Measurements from ENCODE around the gene NRL. TPM values are rescaled to one million over a fixed set of nuclear protein-coding genes. Genes with fewer than 3 reads are reported as not detected.

The NRL gene
- total and polyA plus RNA-seq, 10 of the 15 experiments (the other 5 are each of a cell fraction or from before 2014, with no cell fraction given): 0.11 to 4.4 (median 2.2) TPM

GRCh38 chr14:24057271-24057670, 57.5 kb downstream of the NRL start:
- CTCF ChIA-PET: interaction anchor here (0.7 to 6.3 kb wide), 17 partner anchors 9 to 251 kb away, joined by 3 to 197 read pairs (median 5); partner anchors contain the start of genes DCAF11, IRF9, NRL and PCK2
- FAIRE-seq (no peak), DNase-seq (ENCODE audit: low read depth, low spot score) (no peak), ATAC-seq (no peak)
- Histone ChIP-seq H2AFZ (ENCODE audit: control insufficient read depth, low read depth, low read length) (no peak overlapping the region), H3K9ac (ENCODE audit: control insufficient read depth, insufficient read depth, low read length) (no peak overlapping the region), H3K4me2 (ENCODE audit: control insufficient read depth, insufficient read depth) (no peak overlapping the region), H3K27me3 (replicated peaks in 1 of 2; ENCODE audit: control insufficient read depth in 2 of 2, insufficient read depth in 2 of 2, low read length in 1 of 2) (peaks cover 0 to 3% of the 10 kb centered on the region in 2 experiments; a peak in 1 of 4 replicates), H3K36me3 (ENCODE audit: control insufficient read depth in 2 of 2, insufficient read depth in 2 of 2, low read length in 1 of 2) (no peaks in the 10 kb centered on the region), H3K27ac (ENCODE audit: control insufficient read depth, insufficient read depth) (no peak overlapping the region), H3K79me2 (ENCODE audit: control insufficient read depth, insufficient read depth, low read length) (no peaks in the 10 kb centered on the region), H3K4me3 (no peak overlapping the region), H4K20me1 (ENCODE audit: control insufficient read depth, insufficient read depth) (no peaks in the 10 kb centered on the region), H3K9me3 (replicated peaks; ENCODE audit: control insufficient read depth, insufficient read depth, low read length) (no peaks in the 10 kb centered on the region), H3K4me1 (ENCODE audit: control insufficient read depth, insufficient read depth, low read length) (peaks cover 6% of the 10 kb centered on the region)
- in situ Hi-C loops (cut with MboI): loop anchor here (5.0 kb wide), 1 partner anchor 35 kb away; the partner anchor contains the start of gene PCK2
- intact Hi-C loops (cut with micrococcal nuclease; ENCODE audit: unreplicated experiment): no loop called here
- 9% methylated on average over 2 of the region's 2 CpGs for WGBS (ENCODE audit: insufficient coverage, insufficient replicate concordance, low lambda C conversion rate, missing lambda C conversion rate)
- BruUV-seq (replicated peaks): no TSS peak
- SMC1A ChIA-PET (ENCODE audit: uncharacterized antibody, unreplicated experiment): interaction anchor here (1.2 to 4.3 kb wide), 12 partner anchors 18 to 424 kb away, joined by 3 to 122 read pairs (median 6); partner anchors contain the start of genes DCAF11, IRF9, NRL and PCK2
- POLR2A ChIA-PET: interaction anchor here (0.9 to 2.6 kb wide), 2 partner anchors 33 to 37 kb away, joined by 3 to 18 read pairs; partner anchors contain the start of gene PCK2
- RAD21 ChIA-PET (ENCODE audit: unreplicated experiment): interaction anchor here (0.9 to 7.2 kb wide), 12 partner anchors 14 to 241 kb away, joined by 3 to 140 read pairs (median 9); partner anchors contain the start of genes DCAF11, IPO4, IRF9 and NRL
- no peak for TF ChIP-seq WRNIP1 (IDR thresholded peaks at IDR 0.05; ENCODE audit: borderline replicate concordance, low read depth, low read length)
- no peak for TF ChIP-seq SIX5 (IDR thresholded peaks at IDR 0.05; ENCODE audit: low read depth, low read length, severe bottlenecking)
- TF ChIP-seq NFIC (IDR thresholded peaks at IDR 0.05; ENCODE audit: low read depth, low read length): no peak
- no peak for TF ChIP-seq RELB (IDR thresholded peaks at IDR 0.05; ENCODE audit: low read depth)
- no peak for TF ChIP-seq CEBPB (IDR thresholded peaks at IDR 0.05; ENCODE audit: borderline replicate concordance in 1 of 2, low read depth in 2 of 2, low read length in 2 of 2)
- no peak for TF ChIP-seq IKZF1 (conservative IDR thresholded peaks at IDR 0.05)
- no peak for TF ChIP-seq BCL3 (IDR thresholded peaks at IDR 0.05; ENCODE audit: borderline replicate concordance, insufficient read depth, low read depth, low read length, poor library complexity, severe bottlenecking)
- no peak for TF ChIP-seq IRF4 (IDR thresholded peaks at IDR 0.05; ENCODE audit: low read depth, low read length)
- no peak for TF ChIP-seq KDM1A (IDR thresholded peaks at IDR 0.05; ENCODE audit: borderline replicate concordance)
- no peak for TF ChIP-seq SMARCA5 (IDR thresholded peaks at IDR 0.05)
- TF ChIP-seq SREBF1 (IDR thresholded peaks at IDR 0.05; ENCODE audit: low read length): no peak
- TF ChIP-seq ASH2L (IDR thresholded peaks at IDR 0.05; ENCODE audit: borderline replicate concordance, low read depth): no peak

All from GM12878 (cell line).